Mesothelial cell of epicardium (in vitro differentiated cells): Measurements from ENCODE around the gene B3GALT6. TPM values are rescaled to one million over a fixed set of nuclear protein-coding genes. Genes with fewer than 3 reads are reported as not detected.

Source experiments
- DNase-seq, 2 experiments: peaks; one replicate each; pipeline ENCODE4 v3.0.0; 2021; ENCODE audit warnings: low spot score in 2 of 2; ENCODE audit not compliant: unreplicated experiment in 2 of 2
- H3K27ac Mint-ChIP-seq: 2 replicates; pipeline ENCODE4 v1.8.0; 2021; ENCODE audit warnings: mixed read lengths
- H3K27me3 Mint-ChIP-seq: 2 replicates; pipeline ENCODE4 v1.8.0; 2021; ENCODE audit warnings: low read depth, mixed read lengths
- H3K36me3 Mint-ChIP-seq: 2 replicates; pipeline ENCODE4 v1.8.0; 2021; ENCODE audit warnings: mixed read lengths
- H3K4me1 Mint-ChIP-seq: 2 replicates; pipeline ENCODE4 v1.8.0; 2021; ENCODE audit warnings: mixed read lengths
- H3K4me3 Mint-ChIP-seq: 2 replicates; pipeline ENCODE4 v1.8.0; 2021; ENCODE audit warnings: mild to moderate bottlenecking, moderate library complexity, mixed read lengths
- H3K9me3 Mint-ChIP-seq: 2 replicates; pipeline ENCODE4 v1.8.0; 2021; ENCODE audit warnings: mixed read lengths
- total RNA-seq: library from RNA; stranded (reverse); gene quantifications from 3 replicates; pipeline ENCODE4 v1.2.1, GENCODE V29; 2021
- TF ChIP-seq, protein P1 (sequence below): fragments of 200-600 bp; sonication (generic); IDR thresholded peaks from one replicate; pipeline ENCODE4 v1.5.0; 2021; ENCODE audit warnings: antibody characterized with exemption; ENCODE audit not compliant: unreplicated experiment

Gene B3GALT6
- total RNA-seq, 1 donor from 2014 or later, result 34.1 TPM

- TF ChIP-seq, protein P1, sequence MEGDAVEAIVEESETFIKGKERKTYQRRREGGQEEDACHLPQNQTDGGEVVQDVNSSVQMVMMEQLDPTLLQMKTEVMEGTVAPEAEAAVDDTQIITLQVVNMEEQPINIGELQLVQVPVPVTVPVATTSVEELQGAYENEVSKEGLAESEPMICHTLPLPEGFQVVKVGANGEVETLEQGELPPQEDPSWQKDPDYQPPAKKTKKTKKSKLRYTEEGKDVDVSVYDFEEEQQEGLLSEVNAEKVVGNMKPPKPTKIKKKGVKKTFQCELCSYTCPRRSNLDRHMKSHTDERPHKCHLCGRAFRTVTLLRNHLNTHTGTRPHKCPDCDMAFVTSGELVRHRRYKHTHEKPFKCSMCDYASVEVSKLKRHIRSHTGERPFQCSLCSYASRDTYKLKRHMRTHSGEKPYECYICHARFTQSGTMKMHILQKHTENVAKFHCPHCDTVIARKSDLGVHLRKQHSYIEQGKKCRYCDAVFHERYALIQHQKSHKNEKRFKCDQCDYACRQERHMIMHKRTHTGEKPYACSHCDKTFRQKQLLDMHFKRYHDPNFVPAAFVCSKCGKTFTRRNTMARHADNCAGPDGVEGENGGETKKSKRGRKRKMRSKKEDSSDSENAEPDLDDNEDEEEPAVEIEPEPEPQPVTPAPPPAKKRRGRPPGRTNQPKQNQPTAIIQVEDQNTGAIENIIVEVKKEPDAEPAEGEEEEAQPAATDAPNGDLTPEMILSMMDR, result no peak
- Mint-ChIP-seq H3K27ac (no peak overlapping the region), H3K36me3 (peaks cover 10% of the 10 kb centered on the region), H3K4me3 (no peak overlapping the region), H3K9me3 (no peaks in the 10 kb centered on the region), H3K4me1 (peaks cover 28% of the 10 kb centered on the region), H3K27me3 (no peaks in the 10 kb centered on the region)
- DNase-seq, result no peak
Observed at GRCh38 chr1:1268284-1268682, 36.2 kb downstream of the B3GALT6 start.

DNA sequence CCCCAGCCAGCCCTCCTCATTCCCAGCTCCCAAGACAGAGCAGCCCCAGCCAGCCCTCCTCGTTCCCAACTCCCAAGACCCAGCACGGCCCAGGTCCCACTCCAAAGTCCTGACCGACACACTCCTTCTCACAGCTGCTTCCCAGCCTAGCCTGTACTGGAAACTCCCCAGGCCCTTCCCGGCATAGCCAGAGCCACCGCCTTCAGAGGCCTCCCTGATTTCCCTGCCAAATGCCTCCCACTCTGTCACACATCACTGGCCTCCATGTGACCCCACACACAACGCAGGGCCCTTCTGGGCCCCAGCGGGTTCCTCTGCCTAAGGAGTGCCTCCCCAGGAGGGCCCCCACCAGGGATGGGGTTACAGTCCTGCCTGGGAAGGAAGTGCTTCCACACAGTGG is 38.8 kb downstream of the B3GALT6 start:
- Mint-ChIP-seq H3K27me3 (no peaks in the 10 kb centered on the region), H3K36me3 (peaks cover 8% of the 10 kb centered on the region), H3K4me1 (peaks cover 33% of the 10 kb centered on the region), H3K4me3 (peak overlapping the region; percentile 65), H3K27ac (peak overlapping the region; percentile 59), H3K9me3 (no peaks in the 10 kb centered on the region)
- DNase-seq, result no peak
- TF ChIP-seq, protein P1, result no peak

DNA sequence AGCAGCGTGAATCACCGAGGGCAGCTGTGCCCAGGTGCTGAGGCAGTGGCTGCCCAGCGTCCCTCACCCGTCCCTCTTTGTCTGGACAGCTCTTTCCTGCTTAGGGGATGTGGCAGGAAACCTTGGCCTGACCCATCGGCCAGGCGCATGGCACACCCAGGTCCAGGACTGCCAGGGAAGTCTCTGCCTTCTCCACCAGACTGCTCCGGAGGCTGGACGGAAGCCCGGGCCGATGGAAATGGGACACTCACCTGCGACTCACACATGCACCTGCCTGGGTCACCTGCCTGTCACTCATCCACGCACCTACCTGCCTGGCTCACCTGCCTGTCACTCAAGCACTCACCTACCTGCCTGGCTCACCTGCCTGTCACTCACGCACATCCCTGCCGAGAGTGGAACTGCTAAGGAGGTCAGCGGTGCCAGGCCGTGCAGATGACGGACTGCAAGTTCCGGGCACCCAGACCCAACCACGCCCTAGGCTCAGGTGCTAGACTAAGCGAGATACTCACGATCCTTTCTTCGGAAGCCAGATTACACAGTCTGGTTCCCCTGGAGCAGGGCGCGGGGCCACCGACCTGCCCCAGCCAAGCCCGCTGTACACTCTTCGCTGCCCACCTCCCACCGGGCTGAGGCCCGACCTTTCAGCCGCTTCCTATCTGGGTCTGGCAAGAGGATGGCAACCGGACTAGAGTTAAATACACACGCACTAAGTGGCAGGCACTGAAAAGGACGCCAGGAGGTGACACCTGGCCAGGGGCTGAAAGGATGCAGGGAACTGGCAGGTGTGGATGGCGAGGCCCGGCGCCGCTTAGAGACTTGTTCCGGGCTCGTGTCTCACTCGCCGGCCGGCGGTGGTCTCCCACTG is 40.5 kb downstream of the B3GALT6 start:
- Mint-ChIP-seq H3K9me3 (no peaks in the 10 kb centered on the region), H3K4me3 (peak overlapping the region; percentile 84), H3K27me3 (no peaks in the 10 kb centered on the region), H3K27ac (peak overlapping the region; percentile 87), H3K4me1 (peaks cover 33% of the 10 kb centered on the region), H3K36me3 (peaks cover 1% of the 10 kb centered on the region)
- no peak for DNase-seq
- TF ChIP-seq, protein P1, result no peak

DNA sequence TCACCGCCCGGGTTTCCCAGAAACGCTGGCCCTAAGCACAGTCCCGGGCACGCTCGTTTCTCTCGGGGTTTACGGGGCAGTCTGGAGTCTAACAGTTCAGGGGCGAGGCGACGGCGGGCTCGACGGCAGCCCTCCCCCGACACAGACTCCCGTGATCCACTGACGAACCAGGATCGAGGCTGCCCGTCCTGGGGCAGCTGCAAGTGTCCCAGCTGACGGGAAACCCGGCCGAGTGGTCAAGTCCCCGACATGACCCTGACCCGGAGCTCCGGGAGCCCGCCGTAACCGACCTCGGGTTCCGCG is 41.1 kb downstream of the B3GALT6 start:
- no peaks in the 10 kb centered on the region for H3K27me3 Mint-ChIP-seq
- H3K4me3 Mint-ChIP-seq, result peak overlapping the region; percentile 84
- peak overlapping the region; percentile 87 for H3K27ac Mint-ChIP-seq
- peaks cover 1% of the 10 kb centered on the region for H3K36me3 Mint-ChIP-seq
- no peak for DNase-seq
- no peaks in the 10 kb centered on the region for H3K9me3 Mint-ChIP-seq
- TF ChIP-seq, protein P1, result no peak
- peaks cover 33% of the 10 kb centered on the region for H3K4me1 Mint-ChIP-seq

DNA sequence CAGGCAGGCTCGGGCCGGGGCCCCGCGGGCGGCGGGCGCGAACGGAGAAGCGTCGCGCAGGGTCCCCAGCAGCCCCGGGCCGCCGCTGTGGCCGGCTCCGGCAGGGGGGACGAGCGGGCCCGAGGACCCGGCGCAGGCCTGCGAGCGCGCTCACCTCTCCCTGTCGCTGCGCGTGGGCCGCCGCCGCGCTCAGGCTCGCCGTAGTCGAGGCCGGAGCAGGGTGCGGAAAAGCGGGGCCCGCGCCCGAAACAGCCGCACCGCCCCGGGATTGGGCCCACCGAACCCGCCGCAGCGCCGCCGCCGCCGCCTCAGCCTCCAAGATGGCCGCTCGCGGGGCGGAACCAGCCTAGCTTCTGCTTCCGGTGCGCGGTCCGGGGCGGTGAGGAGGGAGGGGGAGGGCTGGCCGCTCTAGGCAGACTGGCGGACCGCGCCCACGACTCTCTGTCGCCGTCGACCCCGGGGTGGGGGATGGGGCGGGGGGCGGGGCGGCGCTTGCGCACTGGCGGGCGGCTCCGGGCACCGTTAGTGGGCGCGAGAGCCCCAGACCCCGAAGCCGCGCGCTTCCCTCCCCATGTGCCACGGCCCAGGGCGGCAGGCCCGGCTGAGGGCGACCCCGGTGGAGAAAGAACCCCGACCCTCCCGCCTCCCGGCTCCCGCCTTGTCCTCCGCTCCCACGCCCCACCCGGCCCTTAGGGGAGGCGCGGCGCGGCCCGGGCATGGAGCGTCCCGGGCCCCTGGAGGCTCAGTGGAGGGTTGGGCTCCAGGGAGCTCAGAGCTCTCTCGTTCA is 41.7 kb downstream of the B3GALT6 start, which contains the start of gene UBE2J2:
UBE2J2 (minus strand) TSS at position 343 of the 787 bp plus-strand sequence. CDS start 5,862 bp downstream, outside the sequence.
- TF ChIP-seq, protein P1, result no peak
- H3K4me1 Mint-ChIP-seq, result peaks cover 33% of the 10 kb centered on the region
- H3K36me3 Mint-ChIP-seq, result peaks cover 1% of the 10 kb centered on the region
- no peaks in the 10 kb centered on the region for H3K27me3 Mint-ChIP-seq
- no peaks in the 10 kb centered on the region for H3K9me3 Mint-ChIP-seq
- H3K4me3 Mint-ChIP-seq, result peak within 1 kb of the TSS; percentile 84
- H3K27ac Mint-ChIP-seq, result peak within 1 kb of the TSS; percentile 87
- peak; percentile 90 to 93 for DNase-seq
